Left ventricle myocardium inferior (tissue), 1 donor: ENCODE data around the gene SYNDIG1. TPM values are rescaled to one million over a fixed set of nuclear protein-coding genes. Genes with fewer than 3 reads are reported as not detected.

Source experiments
- DNase-seq: peaks from one replicate; pipeline ENCODE4 v3.0.0-alpha.2; 2020
- H3K27ac ChIP-seq: fragments of 200-600 bp; replicated peaks from 2 replicates; pipeline ENCODE4 v1.8.0; 2021
- H3K27me3 ChIP-seq: fragments of 200-600 bp; 2 replicates; pipeline ENCODE4 v1.8.0; 2021; ENCODE audit warnings: low read depth
- H3K36me3 ChIP-seq: fragments of 200-600 bp; 2 replicates; pipeline ENCODE4 v1.8.0; 2021
- H3K4me1 ChIP-seq: fragments of 200-600 bp; 2 replicates; pipeline ENCODE4 v1.8.0; 2021
- H3K4me3 ChIP-seq: fragments of 200-600 bp; 2 replicates; pipeline ENCODE4 v1.8.0; 2021; ENCODE audit warnings: mild to moderate bottlenecking, moderate library complexity
- H3K9me3 ChIP-seq: fragments of 200-600 bp; replicated peaks from 2 replicates; pipeline ENCODE4 v1.8.0; 2021
- intact Hi-C: fragments of 100-400 bp; cut with micrococcal nuclease; formaldehyde crosslinking; loops from one replicate; pipeline ENCODE4 v1.11.0; 2022
- total RNA-seq: library from RNA; stranded (reverse); fragmentation: NEBNext Ultra II Directional; extraction: Animal tissue kit (Norgen Biotek cat#: 25700); gene quantifications from one replicate; pipeline ENCODE4 v1.2.1, GENCODE V29; 2021
- TF ChIP-seq, protein P1 (sequence below): fragments of 200-600 bp; IDR thresholded peaks from 2 replicates; pipeline ENCODE4 v1.8.0; 2021; ENCODE audit warnings: antibody characterized with exemption, mild to moderate bottlenecking, borderline replicate concordance
- donor health status: DM: no; HTN: yes; CAD: no; lungs with severe emphysema.

Gene SYNDIG1
- total RNA-seq, 1 donor from 2014 or later, result 21.4 TPM

- peaks cover 53% of the 10 kb centered on the region for H3K27me3 ChIP-seq
- intact Hi-C loops, result no loop called here
These were observed 4.2 kb downstream of the SYNDIG1 start for GRCh38 chr20:24473435-24474223.

DNA sequence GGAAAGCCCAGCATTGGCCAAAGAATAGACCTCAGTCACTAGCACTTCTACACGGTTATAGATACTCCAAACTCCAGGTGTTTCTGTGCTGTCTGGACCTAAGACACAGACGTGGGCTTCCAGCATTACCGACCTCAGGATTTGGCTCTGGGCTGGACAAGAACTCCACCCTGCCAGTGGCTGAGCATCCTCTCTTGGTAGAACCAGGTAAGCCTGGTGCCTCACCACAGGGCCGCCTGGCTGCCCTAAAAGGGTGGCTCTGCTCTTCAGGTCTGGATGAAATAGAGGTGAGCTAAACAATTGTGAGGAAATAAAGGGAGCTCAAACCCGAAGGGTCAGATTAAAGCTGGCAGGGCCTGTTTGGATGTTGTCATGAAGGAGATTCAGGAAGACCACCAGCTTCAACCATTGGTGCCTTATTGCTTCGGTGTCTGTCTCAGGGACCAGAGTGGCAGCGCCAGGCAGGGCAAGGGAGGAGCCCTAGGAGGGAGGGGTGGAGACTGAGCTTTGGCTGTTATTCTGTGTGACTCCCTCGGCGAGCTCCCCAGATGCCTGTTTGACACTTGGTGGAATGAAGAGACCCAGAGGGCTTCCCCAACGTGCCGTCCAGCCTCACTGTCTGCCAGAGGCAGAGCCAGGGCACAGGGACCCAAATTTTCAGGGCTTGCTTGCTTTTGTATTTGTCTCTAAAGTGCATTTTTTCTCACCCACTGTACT lies 8.6 kb downstream of the SYNDIG1 start:
- no peaks in the 10 kb centered on the region for H3K36me3 ChIP-seq
- no peak for DNase-seq
- no peaks in the 10 kb centered on the region for H3K9me3 ChIP-seq
- TF ChIP-seq, protein P1, sequence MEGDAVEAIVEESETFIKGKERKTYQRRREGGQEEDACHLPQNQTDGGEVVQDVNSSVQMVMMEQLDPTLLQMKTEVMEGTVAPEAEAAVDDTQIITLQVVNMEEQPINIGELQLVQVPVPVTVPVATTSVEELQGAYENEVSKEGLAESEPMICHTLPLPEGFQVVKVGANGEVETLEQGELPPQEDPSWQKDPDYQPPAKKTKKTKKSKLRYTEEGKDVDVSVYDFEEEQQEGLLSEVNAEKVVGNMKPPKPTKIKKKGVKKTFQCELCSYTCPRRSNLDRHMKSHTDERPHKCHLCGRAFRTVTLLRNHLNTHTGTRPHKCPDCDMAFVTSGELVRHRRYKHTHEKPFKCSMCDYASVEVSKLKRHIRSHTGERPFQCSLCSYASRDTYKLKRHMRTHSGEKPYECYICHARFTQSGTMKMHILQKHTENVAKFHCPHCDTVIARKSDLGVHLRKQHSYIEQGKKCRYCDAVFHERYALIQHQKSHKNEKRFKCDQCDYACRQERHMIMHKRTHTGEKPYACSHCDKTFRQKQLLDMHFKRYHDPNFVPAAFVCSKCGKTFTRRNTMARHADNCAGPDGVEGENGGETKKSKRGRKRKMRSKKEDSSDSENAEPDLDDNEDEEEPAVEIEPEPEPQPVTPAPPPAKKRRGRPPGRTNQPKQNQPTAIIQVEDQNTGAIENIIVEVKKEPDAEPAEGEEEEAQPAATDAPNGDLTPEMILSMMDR, result no peak
- H3K4me3 ChIP-seq, result no peak overlapping the region
- intact Hi-C loops, result no loop called here
- peak overlapping the region; percentile 39 for H3K27ac ChIP-seq
- H3K4me1 ChIP-seq, result peaks cover 39% of the 10 kb centered on the region
- H3K27me3 ChIP-seq, result peaks cover 13% of the 10 kb centered on the region

More at GRCh38 chr20:24473435-24474223, 4.2 kb downstream of the SYNDIG1 start:
- H3K27ac ChIP-seq, result no peak overlapping the region
- H3K4me3 ChIP-seq, result no peak overlapping the region
- H3K4me1 ChIP-seq, result peaks cover 52% of the 10 kb centered on the region
- H3K36me3 ChIP-seq, result no peaks in the 10 kb centered on the region
- TF ChIP-seq, protein P1, result no peak
- no peaks in the 10 kb centered on the region for H3K9me3 ChIP-seq
- no peak for DNase-seq

DNA sequence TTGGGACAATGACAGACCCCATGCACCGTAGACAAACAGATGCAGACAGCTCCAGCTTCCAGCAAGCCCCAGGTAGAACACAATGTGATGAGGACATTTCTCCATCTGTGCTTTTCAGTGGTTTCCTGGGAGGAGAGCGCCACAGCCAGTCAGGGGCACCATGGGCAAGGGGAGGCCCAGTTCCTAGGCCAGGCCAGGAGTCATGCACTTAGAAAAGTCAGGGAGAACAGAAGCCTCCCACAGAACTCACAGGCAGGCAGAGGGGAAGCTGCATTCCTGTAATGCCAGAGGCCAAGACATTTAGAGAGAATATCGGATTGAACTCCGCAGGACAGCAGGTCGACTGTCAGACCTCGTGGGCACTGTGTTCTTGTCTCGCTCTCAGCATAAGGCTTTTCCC lies 9.2 kb downstream of the SYNDIG1 start:
- Histone ChIP-seq H3K27ac (peak overlapping the region; percentile 39), H3K36me3 (no peaks in the 10 kb centered on the region), H3K27me3 (peaks cover 8% of the 10 kb centered on the region), H3K4me3 (no peak overlapping the region), H3K9me3 (no peaks in the 10 kb centered on the region), H3K4me1 (peaks cover 33% of the 10 kb centered on the region)
- DNase-seq, result no peak
- TF ChIP-seq, protein P1, result no peak
- intact Hi-C loops, result no loop called here

- intact Hi-C loops, result no loop called here
- no peaks in the 10 kb centered on the region for H3K36me3 ChIP-seq
- H3K9me3 ChIP-seq, result no peaks in the 10 kb centered on the region
- peaks cover 29% of the 10 kb centered on the region for H3K4me1 ChIP-seq
- peak overlapping the region; percentile 39 for H3K27ac ChIP-seq
- no peak for DNase-seq
- TF ChIP-seq, protein P1, result no peak
- no peak overlapping the region for H3K4me3 ChIP-seq
- peaks cover 8% of the 10 kb centered on the region for H3K27me3 ChIP-seq
These were observed 9.7 kb downstream of the SYNDIG1 start for GRCh38 chr20:24479106-24479505.

- DNase-seq, result no peak
- Histone ChIP-seq H3K4me1 (peaks cover 29% of the 10 kb centered on the region), H3K27ac (no peak overlapping the region), H3K27me3 (peaks cover 8% of the 10 kb centered on the region), H3K4me3 (no peak overlapping the region), H3K36me3 (no peaks in the 10 kb centered on the region), H3K9me3 (no peaks in the 10 kb centered on the region)
- intact Hi-C loops, result no loop called here
- TF ChIP-seq, protein P1, result no peak
These were observed 10.2 kb downstream of the SYNDIG1 start for GRCh38 chr20:24479595-24479994.
